Loucy (cell line): ENCODE data around the gene PGS1.

ENCODE experiments used
- CTCF ChIP-seq: fragments of 200-600 bp; sonication (generic); conservative IDR thresholded peaks from 2 replicates; pipeline ENCODE4 v1.5.1; 2014; ENCODE audit warnings: mild to moderate bottlenecking, antibody characterized with exemption, low read length
- EZH2phosphoT487 ChIP-seq: fragments of 200-600 bp; IDR thresholded peaks from 2 replicates; pipeline ENCODE4 v1.6.1; 2018; ENCODE audit warnings: antibody characterized with exemption, mild to moderate bottlenecking, moderate library complexity, borderline replicate concordance

- no peak for TF ChIP-seq CTCF
- no peak for TF ChIP-seq EZH2phosphoT487
Observed at GRCh38 chr17:78444392-78444791, 65.9 kb downstream of the PGS1 start.
